ENCODE results near the gene PCDH9. TPM values are rescaled to one million over a fixed set of nuclear protein-coding genes. Genes with fewer than 3 reads are reported as not detected.

Gene PCDH9
- total RNA-seq, 1 experiment from 2014 or later: 0.03 TPM

- in situ Hi-C loops (cut with HindIII; ENCODE audit: low pct_unique_long_range_greater_than_20kb, low sequenced_read_pairs): no loop called here
- no peak for DNase-seq (ENCODE audit: low read depth)
These were observed 740.5 kb downstream of the PCDH9 start for GRCh38 chr13:66489586-66489985.

- in situ Hi-C loops (cut with HindIII; ENCODE audit: low pct_unique_long_range_greater_than_20kb, low sequenced_read_pairs): no loop called here
- no peak for DNase-seq (ENCODE audit: low read depth)
These were observed 741.0 kb downstream of the PCDH9 start for GRCh38 chr13:66489172-66489571.

GRCh38 chr13:66483712-66484111 lies 746.4 kb downstream of the PCDH9 start:
- no peak for DNase-seq (ENCODE audit: low read depth)
- in situ Hi-C loops (cut with HindIII; ENCODE audit: low pct_unique_long_range_greater_than_20kb, low sequenced_read_pairs): no loop called here

GRCh38 chr13:66482836-66483235 lies 747.3 kb downstream of the PCDH9 start:
- no peak for DNase-seq (ENCODE audit: low read depth)
- in situ Hi-C loops (cut with HindIII; ENCODE audit: low pct_unique_long_range_greater_than_20kb, low sequenced_read_pairs): no loop called here

- in situ Hi-C loops (cut with HindIII; ENCODE audit: low pct_unique_long_range_greater_than_20kb, low sequenced_read_pairs): no loop called here
- no peak for DNase-seq (ENCODE audit: low read depth)
These were observed 752.3 kb downstream of the PCDH9 start for GRCh38 chr13:66477816-66478215.

GRCh38 chr13:66475061-66475460 lies 755.1 kb downstream of the PCDH9 start:
- in situ Hi-C loops (cut with HindIII; ENCODE audit: low pct_unique_long_range_greater_than_20kb, low sequenced_read_pairs): no loop called here
- no peak for DNase-seq (ENCODE audit: low read depth)

- in situ Hi-C loops (cut with HindIII; ENCODE audit: low pct_unique_long_range_greater_than_20kb, low sequenced_read_pairs): no loop called here
- no peak for DNase-seq (ENCODE audit: low read depth)
These were observed 760.4 kb downstream of the PCDH9 start for GRCh38 chr13:66469745-66470144.

- no peak for DNase-seq (ENCODE audit: low read depth)
These were observed 761.5 kb downstream of the PCDH9 start for GRCh38 chr13:66468656-66469055.

GRCh38 chr13:66462187-66462586 lies 767.9 kb downstream of the PCDH9 start:
- DNase-seq (ENCODE audit: low read depth): no peak
- in situ Hi-C loops (cut with HindIII; ENCODE audit: low pct_unique_long_range_greater_than_20kb, low sequenced_read_pairs): no loop called here

More at GRCh38 chr13:66468656-66469055, 761.5 kb downstream of the PCDH9 start:
- in situ Hi-C loops (cut with HindIII; ENCODE audit: low pct_unique_long_range_greater_than_20kb, low sequenced_read_pairs): no loop called here

GRCh38 chr13:66461021-66461420 lies 769.1 kb downstream of the PCDH9 start:
- DNase-seq (ENCODE audit: low read depth): no peak
- in situ Hi-C loops (cut with HindIII; ENCODE audit: low pct_unique_long_range_greater_than_20kb, low sequenced_read_pairs): no loop called here

- in situ Hi-C loops (cut with HindIII; ENCODE audit: low pct_unique_long_range_greater_than_20kb, low sequenced_read_pairs): no loop called here
- no peak for DNase-seq (ENCODE audit: low read depth)
These were observed 770.5 kb downstream of the PCDH9 start for GRCh38 chr13:66459634-66460033.

- no peak for DNase-seq (ENCODE audit: low read depth)
- in situ Hi-C loops (cut with HindIII; ENCODE audit: low pct_unique_long_range_greater_than_20kb, low sequenced_read_pairs): no loop called here
These were observed 771.0 kb downstream of the PCDH9 start for GRCh38 chr13:66459143-66459542.

GRCh38 chr13:66446413-66446812 lies 783.7 kb downstream of the PCDH9 start:
- in situ Hi-C loops (cut with HindIII; ENCODE audit: low pct_unique_long_range_greater_than_20kb, low sequenced_read_pairs): no loop called here
- no peak for DNase-seq (ENCODE audit: low read depth)

- no peak for DNase-seq (ENCODE audit: low read depth)
- in situ Hi-C loops (cut with HindIII; ENCODE audit: low pct_unique_long_range_greater_than_20kb, low sequenced_read_pairs): no loop called here
These were observed 786.2 kb downstream of the PCDH9 start for GRCh38 chr13:66443926-66444325.

GRCh38 chr13:66440938-66441337 lies 789.2 kb downstream of the PCDH9 start:
- DNase-seq (ENCODE audit: low read depth): no peak
- in situ Hi-C loops (cut with HindIII; ENCODE audit: low pct_unique_long_range_greater_than_20kb, low sequenced_read_pairs): no loop called here

- in situ Hi-C loops (cut with HindIII; ENCODE audit: low pct_unique_long_range_greater_than_20kb, low sequenced_read_pairs): no loop called here
- DNase-seq (ENCODE audit: low read depth): no peak
These were observed 799.4 kb downstream of the PCDH9 start for GRCh38 chr13:66430728-66431127.

GRCh38 chr13:66430269-66430668 lies 799.9 kb downstream of the PCDH9 start:
- no peak for DNase-seq (ENCODE audit: low read depth)
- in situ Hi-C loops (cut with HindIII; ENCODE audit: low pct_unique_long_range_greater_than_20kb, low sequenced_read_pairs): no loop called here

- in situ Hi-C loops (cut with HindIII; ENCODE audit: low pct_unique_long_range_greater_than_20kb, low sequenced_read_pairs): no loop called here
- DNase-seq (ENCODE audit: low read depth): no peak
These were observed 801.0 kb downstream of the PCDH9 start for GRCh38 chr13:66429156-66429555.

- in situ Hi-C loops (cut with HindIII; ENCODE audit: low pct_unique_long_range_greater_than_20kb, low sequenced_read_pairs): no loop called here
- no peak for DNase-seq (ENCODE audit: low read depth)
These were observed 802.7 kb downstream of the PCDH9 start for GRCh38 chr13:66427458-66427861.

GRCh38 chr13:66425741-66426140 lies 804.4 kb downstream of the PCDH9 start:
- no peak for DNase-seq (ENCODE audit: low read depth)
- in situ Hi-C loops (cut with HindIII; ENCODE audit: low pct_unique_long_range_greater_than_20kb, low sequenced_read_pairs): no loop called here

GRCh38 chr13:66424422-66424821 lies 805.7 kb downstream of the PCDH9 start:
- DNase-seq (ENCODE audit: low read depth): no peak
- in situ Hi-C loops (cut with HindIII; ENCODE audit: low pct_unique_long_range_greater_than_20kb, low sequenced_read_pairs): no loop called here
